ENCODE measurements around the gene TMC1.
"Not testable (repeated sequence)": the region's sequence is repeated elsewhere in the genome, so short reads cannot be mapped to it uniquely, and the experiment has no call there.

TMC1 gene

GRCh38 chr9:72844440-72844768 is 323.0 kb downstream of the TMC1 start:
- Histone ChIP-seq H3K9ac (ENCODE audit: low read length) (no peak overlapping the region), H3K79me2 (ENCODE audit: low read length) (no peaks in the 10 kb centered on the region), H3K4me2 (ENCODE audit: low read length) (no peak overlapping the region), H4K20me1 (ENCODE audit: insufficient read depth, low read length) (no peaks in the 10 kb centered on the region), H3K36me3 (replicated peaks; ENCODE audit: low read depth, low read length) (no peaks in the 10 kb centered on the region), H2AFZ (ENCODE audit: low read depth, low read length) (no peak overlapping the region), H3K4me1 (ENCODE audit: low read length) (no peaks in the 10 kb centered on the region), H3K9me3 (ENCODE audit: insufficient read depth, low read length) (no peaks in the 10 kb centered on the region), H3K27ac (ENCODE audit: low read length) (no peak overlapping the region), H3K27me3 (ENCODE audit: low read depth, low read length) (no peaks in the 10 kb centered on the region), H3K4me3 (ENCODE audit: low read length) (no peak overlapping the region)
- TF ChIP-seq EZH2phosphoT487 (IDR thresholded peaks at IDR 0.05; ENCODE audit: low read depth) (no peak), CTCF (IDR thresholded peaks at IDR 0.05; ENCODE audit: low read depth, low read length) (no peak)

GRCh38 chr9:72845052-72845451 is 323.6 kb downstream of the TMC1 start:
- H2AFZ ChIP-seq (ENCODE audit: low read depth, low read length); H3K27ac ChIP-seq (ENCODE audit: low read length); H3K4me2 ChIP-seq (ENCODE audit: low read length); H3K4me1 ChIP-seq (ENCODE audit: low read length); H3K27me3 ChIP-seq (ENCODE audit: low read depth, low read length); H4K20me1 ChIP-seq (ENCODE audit: insufficient read depth, low read length); H3K9me3 ChIP-seq (ENCODE audit: insufficient read depth, low read length); H3K4me3 ChIP-seq (ENCODE audit: low read length); H3K36me3 ChIP-seq (replicated peaks; ENCODE audit: low read depth, low read length); H3K79me2 ChIP-seq (ENCODE audit: low read length); H3K9ac ChIP-seq (ENCODE audit: low read length): not testable (repeated sequence)

GRCh38 chr9:72850209-72850608 is 328.8 kb downstream of the TMC1 start:
- not testable (repeated sequence) for H2AFZ ChIP-seq (ENCODE audit: low read depth, low read length); H3K4me2 ChIP-seq (ENCODE audit: low read length); H3K36me3 ChIP-seq (replicated peaks; ENCODE audit: low read depth, low read length); H3K27me3 ChIP-seq (ENCODE audit: low read depth, low read length); H3K27ac ChIP-seq (ENCODE audit: low read length); H4K20me1 ChIP-seq (ENCODE audit: insufficient read depth, low read length); H3K4me1 ChIP-seq (ENCODE audit: low read length); H3K79me2 ChIP-seq (ENCODE audit: low read length); H3K9ac ChIP-seq (ENCODE audit: low read length); H3K4me3 ChIP-seq (ENCODE audit: low read length); H3K9me3 ChIP-seq (ENCODE audit: insufficient read depth, low read length)

GRCh38 chr9:72855321-72855720 is 333.9 kb downstream of the TMC1 start:
- H3K36me3 ChIP-seq (replicated peaks; ENCODE audit: low read depth, low read length) = no peaks in the 10 kb centered on the region
- H3K4me3 ChIP-seq (ENCODE audit: low read length) = no peak overlapping the region
- no peak for TF ChIP-seq EZH2phosphoT487 (IDR thresholded peaks at IDR 0.05; ENCODE audit: low read depth)
- no peak for TF ChIP-seq CTCF (IDR thresholded peaks at IDR 0.05; ENCODE audit: low read depth, low read length)
- H3K27ac ChIP-seq (ENCODE audit: low read length) = no peak overlapping the region
- H3K4me1 ChIP-seq (ENCODE audit: low read length) = peaks cover 5% of the 10 kb centered on the region
- no peak overlapping the region for H3K9ac ChIP-seq (ENCODE audit: low read length)
- H4K20me1 ChIP-seq (ENCODE audit: insufficient read depth, low read length) = no peaks in the 10 kb centered on the region
- no peaks in the 10 kb centered on the region for H3K79me2 ChIP-seq (ENCODE audit: low read length)
- H3K4me2 ChIP-seq (ENCODE audit: low read length) = no peak overlapping the region
- H2AFZ ChIP-seq (ENCODE audit: low read depth, low read length) = no peak overlapping the region
- H3K27me3 ChIP-seq (ENCODE audit: low read depth, low read length) = no peaks in the 10 kb centered on the region; the same call in 1 of the 2 replicates
- no peaks in the 10 kb centered on the region for H3K9me3 ChIP-seq (ENCODE audit: insufficient read depth, low read length)

- H3K27ac ChIP-seq (ENCODE audit: low read length) = no peak overlapping the region
- no peaks in the 10 kb centered on the region for H3K79me2 ChIP-seq (ENCODE audit: low read length)
- H3K4me2 ChIP-seq (ENCODE audit: low read length) = no peak overlapping the region
- no peaks in the 10 kb centered on the region for H3K9me3 ChIP-seq (ENCODE audit: insufficient read depth, low read length)
- H3K4me3 ChIP-seq (ENCODE audit: low read length) = no peak overlapping the region
- peaks cover 5% of the 10 kb centered on the region for H3K4me1 ChIP-seq (ENCODE audit: low read length)
- no peak overlapping the region for H2AFZ ChIP-seq (ENCODE audit: low read depth, low read length)
- no peak overlapping the region for H3K9ac ChIP-seq (ENCODE audit: low read length)
- no peaks in the 10 kb centered on the region; the same call in 1 of the 2 replicates for H3K27me3 ChIP-seq (ENCODE audit: low read depth, low read length)
- H3K36me3 ChIP-seq (replicated peaks; ENCODE audit: low read depth, low read length) = no peaks in the 10 kb centered on the region
- no peak for TF ChIP-seq CTCF (IDR thresholded peaks at IDR 0.05; ENCODE audit: low read depth, low read length)
- no peak for TF ChIP-seq EZH2phosphoT487 (IDR thresholded peaks at IDR 0.05; ENCODE audit: low read depth)
- no peaks in the 10 kb centered on the region for H4K20me1 ChIP-seq (ENCODE audit: insufficient read depth, low read length)
These were observed 334.6 kb downstream of the TMC1 start for GRCh38 chr9:72855890-72856523.

All from OCI-LY3 (cell line).